Measurements from ENCODE around the gene MUC21. TPM values are rescaled to one million over a fixed set of nuclear protein-coding genes. Genes with fewer than 3 reads are reported as not detected.
A peak's percentile ranks its signal among the peaks of the same experiment; 100 is the strongest.

MUC21 gene
- total RNA-seq, 1 donor from 2014 or later = 0.65 TPM

DNA sequence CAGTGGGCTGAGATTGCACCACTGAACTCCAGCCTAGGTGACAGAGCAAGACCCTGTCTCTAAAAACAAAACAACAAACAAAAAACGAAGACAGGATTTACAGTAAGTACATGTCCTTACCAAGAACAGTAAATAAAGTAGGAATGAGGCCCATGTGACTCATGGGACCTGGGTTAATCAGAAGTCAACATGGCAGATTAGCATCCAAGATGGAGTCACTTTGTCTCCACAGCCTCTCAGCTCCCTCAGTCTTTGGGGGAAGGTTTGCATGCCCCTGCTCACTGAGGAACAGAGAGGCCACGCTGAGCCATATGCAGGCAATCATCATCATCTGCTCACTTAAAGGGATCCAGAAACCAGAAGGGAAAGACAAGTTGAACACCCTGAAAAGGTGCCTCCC, 19.0 kb downstream of the MUC21 start:
- Mint-ChIP-seq H3K4me1 (ENCODE audit: unreplicated experiment) (peaks cover 8% of the 10 kb centered on the region), H3K36me3 (no peaks in the 10 kb centered on the region), H3K27ac (no peak overlapping the region), H3K27me3 (no peaks in the 10 kb centered on the region), H3K4me3 (no peak overlapping the region), H3K9me3 (no peaks in the 10 kb centered on the region)
- TF ChIP-seq, protein P1, sequence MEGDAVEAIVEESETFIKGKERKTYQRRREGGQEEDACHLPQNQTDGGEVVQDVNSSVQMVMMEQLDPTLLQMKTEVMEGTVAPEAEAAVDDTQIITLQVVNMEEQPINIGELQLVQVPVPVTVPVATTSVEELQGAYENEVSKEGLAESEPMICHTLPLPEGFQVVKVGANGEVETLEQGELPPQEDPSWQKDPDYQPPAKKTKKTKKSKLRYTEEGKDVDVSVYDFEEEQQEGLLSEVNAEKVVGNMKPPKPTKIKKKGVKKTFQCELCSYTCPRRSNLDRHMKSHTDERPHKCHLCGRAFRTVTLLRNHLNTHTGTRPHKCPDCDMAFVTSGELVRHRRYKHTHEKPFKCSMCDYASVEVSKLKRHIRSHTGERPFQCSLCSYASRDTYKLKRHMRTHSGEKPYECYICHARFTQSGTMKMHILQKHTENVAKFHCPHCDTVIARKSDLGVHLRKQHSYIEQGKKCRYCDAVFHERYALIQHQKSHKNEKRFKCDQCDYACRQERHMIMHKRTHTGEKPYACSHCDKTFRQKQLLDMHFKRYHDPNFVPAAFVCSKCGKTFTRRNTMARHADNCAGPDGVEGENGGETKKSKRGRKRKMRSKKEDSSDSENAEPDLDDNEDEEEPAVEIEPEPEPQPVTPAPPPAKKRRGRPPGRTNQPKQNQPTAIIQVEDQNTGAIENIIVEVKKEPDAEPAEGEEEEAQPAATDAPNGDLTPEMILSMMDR (conservative IDR thresholded peaks at IDR 0.05) = no peak
- DNase-seq (ENCODE audit: extremely low spot score, unreplicated experiment) = no peak

DNA sequence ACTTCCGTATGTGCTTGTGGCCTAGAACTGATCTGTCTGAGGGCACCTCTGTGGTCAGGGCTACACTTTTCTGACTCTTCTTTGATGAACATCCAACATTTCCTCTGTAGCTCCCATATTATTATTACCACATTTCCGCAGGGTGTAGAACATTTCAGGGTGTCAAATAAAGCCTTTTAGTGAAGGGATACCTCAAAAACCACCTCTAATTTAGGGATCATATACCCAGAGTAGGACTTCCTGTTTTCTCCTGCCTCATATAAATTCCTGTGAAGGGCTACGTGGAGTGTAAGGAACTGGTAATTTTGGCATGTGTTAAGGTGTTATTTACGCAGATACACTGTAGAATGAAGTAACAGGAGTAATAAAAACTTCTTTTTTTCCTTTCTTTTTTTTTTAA, 21.3 kb downstream of the MUC21 start:
- peak overlapping the region; percentile 95 for H3K27ac Mint-ChIP-seq
- no peak overlapping the region for H3K4me3 Mint-ChIP-seq
- H3K4me1 Mint-ChIP-seq (ENCODE audit: unreplicated experiment) = peaks cover 16% of the 10 kb centered on the region
- H3K9me3 Mint-ChIP-seq = no peaks in the 10 kb centered on the region
- H3K36me3 Mint-ChIP-seq = no peaks in the 10 kb centered on the region
- TF ChIP-seq, protein P1 (conservative IDR thresholded peaks at IDR 0.05) = no peak
- H3K27me3 Mint-ChIP-seq = peaks cover 3% of the 10 kb centered on the region
- DNase-seq (ENCODE audit: extremely low spot score, unreplicated experiment) = no peak

DNA sequence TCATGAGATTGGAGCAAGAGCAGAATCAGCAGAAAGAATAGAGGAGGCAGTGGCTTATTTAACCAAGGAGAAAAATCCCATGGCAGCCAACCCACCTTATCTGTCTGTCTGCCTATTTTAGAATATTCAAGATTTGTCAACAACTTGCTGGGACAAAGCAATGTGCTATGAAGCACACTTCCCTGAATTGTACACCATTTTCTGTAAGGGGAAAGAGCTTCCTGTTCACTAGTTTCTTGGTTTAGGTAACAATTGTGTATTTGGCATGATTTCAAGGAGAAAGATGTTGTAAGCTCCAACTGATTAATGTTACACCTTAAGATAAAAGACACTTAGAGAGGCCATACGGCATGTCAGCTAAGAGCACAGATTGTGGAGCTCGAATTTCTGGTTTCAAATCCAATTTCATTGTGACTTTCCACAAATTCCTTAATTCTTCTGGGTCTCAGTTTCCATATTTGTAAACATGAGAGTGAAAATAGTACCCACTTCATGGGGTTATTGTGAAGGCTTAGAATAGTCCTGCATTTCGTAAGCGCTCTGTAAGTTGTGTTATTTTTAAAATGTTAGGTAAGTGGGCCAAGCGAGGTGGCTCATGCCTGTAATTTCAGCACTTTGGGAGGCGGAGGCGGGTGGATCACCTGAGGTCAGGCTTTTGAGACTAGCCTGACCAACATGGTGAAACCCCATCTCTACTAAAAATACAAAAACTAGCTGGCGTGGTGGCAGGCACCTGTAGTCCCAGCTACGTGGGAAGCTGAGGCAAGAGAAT, 21.9 kb downstream of the MUC21 start:
- Mint-ChIP-seq H3K36me3 (no peaks in the 10 kb centered on the region), H3K4me1 (ENCODE audit: unreplicated experiment) (peaks cover 16% of the 10 kb centered on the region), H3K27me3 (peaks cover 3% of the 10 kb centered on the region), H3K27ac (peak overlapping the region; percentile 95), H3K4me3 (peak overlapping the region; percentile 10), H3K9me3 (no peaks in the 10 kb centered on the region)
- TF ChIP-seq, protein P1 (conservative IDR thresholded peaks at IDR 0.05) = no peak
- DNase-seq (ENCODE audit: extremely low spot score, unreplicated experiment) = no peak

DNA sequence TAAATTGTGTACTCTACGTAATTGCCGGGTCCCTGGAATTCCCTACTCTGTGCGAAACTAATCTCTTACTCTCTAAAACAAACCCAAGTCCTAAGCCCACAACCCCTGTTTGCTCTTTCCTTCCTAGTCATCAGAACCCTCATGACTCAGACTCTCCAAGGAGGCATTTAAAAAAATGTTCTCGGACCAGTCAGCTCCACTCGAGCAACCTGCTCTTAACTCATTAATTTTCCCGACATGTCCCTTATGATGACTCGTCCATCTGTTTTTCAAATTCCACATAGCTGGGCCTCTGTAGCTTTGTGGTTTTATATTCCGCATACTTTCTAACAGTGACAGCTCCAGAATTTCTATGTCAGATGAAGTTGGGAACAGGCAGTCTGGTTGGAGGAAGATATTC, 24.2 kb downstream of the MUC21 start:
- no peaks in the 10 kb centered on the region for H3K36me3 Mint-ChIP-seq
- DNase-seq (ENCODE audit: extremely low spot score, unreplicated experiment) = no peak
- H3K4me1 Mint-ChIP-seq (ENCODE audit: unreplicated experiment) = peaks cover 16% of the 10 kb centered on the region
- H3K27ac Mint-ChIP-seq = peak overlapping the region; percentile 97
- peak overlapping the region; percentile 72 for H3K4me3 Mint-ChIP-seq
- H3K9me3 Mint-ChIP-seq = no peaks in the 10 kb centered on the region
- H3K27me3 Mint-ChIP-seq = peaks cover 6% of the 10 kb centered on the region
- TF ChIP-seq, protein P1 (conservative IDR thresholded peaks at IDR 0.05) = no peak

DNA sequence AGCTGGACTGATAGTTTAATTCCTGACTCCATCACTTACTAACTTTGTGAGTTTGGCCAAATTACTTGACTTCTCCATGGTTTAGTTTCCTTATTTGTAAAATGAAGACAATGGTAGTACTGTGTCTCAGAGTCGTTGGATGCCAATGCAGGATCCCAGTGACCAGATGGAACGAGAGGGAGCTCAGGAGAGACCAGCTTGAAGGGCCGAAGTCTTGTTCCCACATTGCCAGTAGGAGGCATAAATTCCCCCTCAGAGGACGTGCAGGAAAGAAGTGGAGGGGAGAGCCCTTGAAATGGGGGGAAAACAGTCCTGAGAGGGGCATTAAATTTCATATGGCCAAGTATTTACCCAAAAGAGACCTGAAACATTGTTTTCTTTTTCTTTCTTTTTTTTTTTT, 24.6 kb downstream of the MUC21 start:
- DNase-seq (ENCODE audit: extremely low spot score, unreplicated experiment) = no peak
- TF ChIP-seq, protein P1 (conservative IDR thresholded peaks at IDR 0.05) = no peak
- Mint-ChIP-seq H3K27me3 (peaks cover 6% of the 10 kb centered on the region), H3K9me3 (no peaks in the 10 kb centered on the region), H3K4me1 (ENCODE audit: unreplicated experiment) (peaks cover 16% of the 10 kb centered on the region), H3K36me3 (no peaks in the 10 kb centered on the region), H3K4me3 (no peak overlapping the region), H3K27ac (peak overlapping the region; percentile 97)
